COR-L47 (cell line): ENCODE measurements around the gene MRPS21.

ENCODE experiments used
- DNase-seq: peaks from one replicate; lab custom pipeline; 2025; lab: John Stamatoyannopoulos, UW

Gene MRPS21

DNA sequence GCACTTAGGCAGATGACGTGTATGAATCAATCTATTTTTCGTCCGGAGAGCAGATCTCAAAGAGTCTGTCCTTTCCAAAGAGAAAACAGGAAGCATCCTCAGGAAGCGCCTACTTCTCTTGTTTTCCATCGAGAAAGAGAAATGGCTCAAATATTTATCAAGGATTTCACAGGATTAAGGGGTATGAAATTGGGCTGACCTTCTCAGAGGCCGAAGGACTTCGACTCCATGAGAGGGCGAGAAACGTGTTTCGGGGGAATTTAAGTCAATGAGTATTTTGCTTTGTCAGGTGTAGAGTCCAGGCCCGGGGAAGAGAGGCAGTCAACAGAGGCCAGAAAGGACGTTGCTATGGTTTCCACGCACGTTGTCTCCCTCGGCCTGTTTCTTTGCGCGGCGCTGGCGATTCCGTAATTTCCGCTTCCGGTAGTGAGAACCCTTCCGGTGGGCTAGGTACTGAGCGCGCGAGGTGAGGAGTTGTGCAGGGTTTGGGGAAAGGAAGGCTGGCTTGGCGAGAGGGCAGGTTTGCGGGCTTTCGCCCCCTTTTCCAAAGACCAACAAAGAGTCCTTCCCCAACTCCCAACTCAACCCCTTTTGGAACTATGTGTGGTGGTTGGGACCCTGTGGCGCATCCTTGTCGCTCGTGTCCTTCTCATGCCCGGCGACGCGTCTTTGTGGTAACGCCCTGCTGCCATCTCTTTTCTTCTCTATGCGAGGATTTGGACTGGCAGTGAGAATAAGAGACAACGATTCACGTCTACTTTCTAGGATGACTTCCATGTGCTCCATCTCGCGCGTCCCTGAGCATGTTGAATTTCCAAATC, at the start of gene MRPS21:
Gene MRPS21 (plus strand): TSS at position 429 of the 821 bp plus-strand sequence. CDS start 506 bp downstream, outside the sequence.
- peak; percentile 88 for DNase-seq

DNA sequence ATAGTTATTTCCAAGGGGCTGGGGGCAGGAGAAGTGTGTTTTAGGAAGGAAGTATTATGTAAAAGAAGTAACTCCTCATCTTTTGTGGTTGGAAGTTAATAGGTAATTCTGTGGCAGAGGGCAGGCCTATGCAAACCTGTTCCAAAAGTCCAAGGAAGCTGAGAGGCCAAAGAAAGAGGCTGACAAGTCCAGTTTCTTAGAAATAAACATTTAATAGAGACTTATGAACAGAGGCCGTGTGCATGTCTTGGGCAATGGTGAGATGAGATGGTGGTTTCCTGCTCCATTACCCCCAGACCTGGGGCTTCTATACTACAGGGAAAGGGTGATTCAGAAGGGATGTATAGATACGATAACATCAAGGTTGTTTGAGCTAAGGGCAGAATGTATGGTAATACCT, 43.7 kb upstream of the MRPS21 start:
- DNase-seq = no peak

DNA sequence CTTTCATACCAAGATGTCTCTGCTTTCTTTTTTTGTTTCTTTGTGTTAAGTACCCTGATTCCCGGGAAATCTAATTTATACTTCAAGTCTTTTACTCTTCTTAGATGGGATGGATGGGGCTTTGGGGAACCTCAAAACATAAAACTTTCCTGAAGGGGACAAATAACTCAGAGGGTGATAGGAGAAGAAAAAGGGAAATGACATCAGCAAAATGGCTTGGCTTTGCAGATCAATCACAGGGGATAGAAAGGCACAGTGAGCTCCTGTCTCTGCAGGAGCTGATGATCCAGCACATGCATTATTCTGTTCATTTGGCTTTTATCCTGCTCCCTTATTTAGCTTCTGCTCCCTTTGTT, 37.5 kb upstream of the MRPS21 start:
- DNase-seq = no peak

DNA sequence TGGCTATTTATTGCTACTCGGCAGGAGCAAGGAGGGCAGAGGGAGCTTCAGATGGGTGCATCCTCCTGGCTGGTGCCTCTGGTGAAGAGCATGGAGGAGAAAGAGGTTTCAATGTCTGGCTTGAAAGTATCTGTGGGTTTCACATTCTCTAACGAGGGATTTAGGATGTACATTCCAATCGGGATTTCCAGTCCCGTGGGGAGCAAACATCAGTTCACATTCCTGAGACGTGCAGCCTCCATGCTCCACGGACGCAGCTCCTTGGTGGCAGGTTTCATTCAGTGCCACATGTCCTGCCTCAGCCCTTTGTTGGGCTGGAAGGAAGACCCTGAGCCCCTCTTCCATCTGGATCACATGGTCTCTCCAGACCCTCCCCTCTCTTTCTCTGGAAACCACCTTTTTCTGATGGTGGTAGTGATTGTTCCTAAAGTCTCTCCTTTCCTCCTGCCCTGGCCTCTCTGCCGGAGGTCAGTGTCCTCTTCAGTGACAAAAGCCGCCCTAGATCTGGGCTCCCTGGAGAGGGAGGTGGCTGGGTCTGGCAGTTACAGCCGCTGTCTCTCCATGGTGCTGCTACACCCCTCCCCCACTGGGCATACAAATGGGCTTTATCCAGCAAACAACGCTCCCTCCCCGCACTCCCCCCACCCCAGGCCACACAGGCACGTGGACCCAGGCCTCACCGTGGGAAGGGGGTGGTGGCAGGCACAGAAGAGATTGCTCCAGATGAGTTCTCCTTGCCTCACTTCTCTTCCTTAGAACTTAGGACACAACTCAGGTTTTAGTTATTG, 36.9 kb upstream of the MRPS21 start:
- DNase-seq = no peak

DNA sequence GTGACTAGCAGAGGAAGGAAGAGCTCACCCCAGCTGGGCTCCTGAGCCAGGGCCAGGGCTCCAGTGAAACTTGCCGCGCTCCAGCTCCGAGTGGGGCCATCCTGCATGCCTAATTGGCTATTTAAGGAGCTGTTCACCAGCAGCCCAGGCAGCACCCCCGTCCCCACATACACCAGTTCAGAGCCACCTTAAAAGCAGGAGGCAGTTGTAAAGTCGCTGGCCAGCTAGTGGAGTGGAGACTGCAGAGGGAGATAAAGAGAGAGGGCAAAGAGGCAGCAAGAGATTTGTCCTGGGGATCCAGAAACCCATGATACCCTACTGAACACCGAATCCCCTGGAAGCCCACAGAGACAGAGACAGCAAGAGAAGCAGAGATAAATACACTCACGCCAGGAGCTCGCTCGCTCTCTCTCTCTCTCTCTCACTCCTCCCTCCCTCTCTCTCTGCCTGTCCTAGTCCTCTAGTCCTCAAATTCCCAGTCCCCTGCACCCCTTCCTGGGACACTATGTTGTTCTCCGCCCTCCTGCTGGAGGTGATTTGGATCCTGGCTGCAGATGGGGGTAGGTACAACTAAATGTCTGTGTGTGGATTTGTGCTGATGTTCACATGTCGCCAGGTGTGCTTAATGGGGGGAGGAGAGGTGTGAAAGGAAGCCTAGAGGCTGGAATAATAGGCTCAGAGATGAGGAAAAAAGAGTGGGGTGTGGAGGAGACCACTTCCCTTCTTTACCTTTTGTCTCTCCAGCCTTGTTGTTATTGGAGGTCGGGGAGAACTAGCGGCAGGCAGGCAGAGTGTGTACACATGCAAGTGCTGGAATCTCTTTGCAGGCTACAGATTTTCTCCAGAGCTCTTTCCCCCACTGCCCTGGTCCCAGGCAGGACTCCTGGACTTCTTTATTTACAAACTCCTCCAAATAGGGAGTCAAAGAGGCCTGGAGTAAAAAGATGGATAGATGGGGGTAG, 35.8 kb upstream of the MRPS21 start, which contains the start of gene CA14:
Gene CA14 (plus strand): TSS at position 151 of the 962 bp plus-strand sequence. CDS start 355 bp downstream, at position 506.
- no peak for DNase-seq

DNA sequence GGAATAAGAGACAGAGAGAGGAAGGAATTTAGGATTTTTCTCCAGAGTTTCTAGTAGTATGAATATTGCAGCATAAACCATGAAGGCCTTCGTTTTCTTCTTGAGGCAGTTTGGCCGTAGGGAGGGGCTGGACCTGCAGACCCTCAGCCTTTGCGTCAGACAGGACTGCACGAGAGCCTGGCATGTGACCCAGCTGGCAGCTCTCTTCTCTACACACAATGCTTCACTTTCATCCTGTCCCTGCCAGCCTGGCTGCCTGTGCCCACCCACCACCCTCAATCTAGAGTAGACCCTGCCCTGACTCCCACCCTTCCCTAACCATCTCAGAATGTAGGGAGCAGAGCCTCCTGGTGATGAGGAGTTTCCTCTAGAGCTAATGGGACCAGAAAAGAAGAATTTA, 34.4 kb upstream of the MRPS21 start:
- no peak for DNase-seq

DNA sequence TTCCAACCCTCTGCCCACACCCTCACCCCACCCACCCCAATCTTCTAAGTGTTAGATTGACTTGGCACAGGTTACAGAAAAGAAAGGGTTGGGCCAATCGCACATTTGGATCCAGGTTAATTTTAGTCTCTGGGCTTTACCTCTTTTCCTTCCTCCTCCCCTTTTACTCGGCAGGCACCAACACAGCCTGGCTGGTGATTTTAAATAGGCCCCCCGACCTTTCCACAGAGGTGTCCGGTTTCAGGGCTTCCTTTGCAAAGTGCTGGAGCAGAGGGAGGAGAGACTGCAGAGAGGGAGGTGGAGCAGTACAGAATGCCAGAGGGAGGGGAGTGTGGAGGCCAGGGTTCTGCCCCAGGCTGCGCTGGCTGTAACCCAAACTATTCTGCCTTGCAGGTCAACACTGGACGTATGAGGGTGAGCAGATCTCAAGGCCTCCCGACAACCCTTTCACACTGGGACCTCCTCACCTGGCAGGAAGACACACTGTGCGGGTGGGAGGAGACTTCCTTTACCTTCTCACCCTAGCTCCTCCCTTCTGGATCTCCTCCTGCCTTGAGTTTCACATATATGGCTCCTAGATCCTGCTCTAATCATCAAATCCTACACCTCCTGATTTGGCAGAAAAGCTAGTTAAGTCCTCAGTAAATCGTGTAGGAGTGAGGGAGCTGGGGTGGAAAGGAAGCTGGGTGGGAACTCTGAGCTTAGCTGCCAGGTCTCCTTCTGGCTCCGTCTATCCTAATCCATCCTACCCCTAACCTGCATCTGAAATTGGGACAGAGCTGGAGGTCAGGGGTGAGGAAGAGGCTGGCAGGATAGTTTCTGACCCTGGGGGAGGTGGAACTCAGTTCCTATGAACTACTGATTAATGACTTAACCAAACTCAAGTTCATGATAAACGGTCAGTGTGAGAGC, 33.6 kb upstream of the MRPS21 start:
- peak; percentile 21 for DNase-seq

DNA sequence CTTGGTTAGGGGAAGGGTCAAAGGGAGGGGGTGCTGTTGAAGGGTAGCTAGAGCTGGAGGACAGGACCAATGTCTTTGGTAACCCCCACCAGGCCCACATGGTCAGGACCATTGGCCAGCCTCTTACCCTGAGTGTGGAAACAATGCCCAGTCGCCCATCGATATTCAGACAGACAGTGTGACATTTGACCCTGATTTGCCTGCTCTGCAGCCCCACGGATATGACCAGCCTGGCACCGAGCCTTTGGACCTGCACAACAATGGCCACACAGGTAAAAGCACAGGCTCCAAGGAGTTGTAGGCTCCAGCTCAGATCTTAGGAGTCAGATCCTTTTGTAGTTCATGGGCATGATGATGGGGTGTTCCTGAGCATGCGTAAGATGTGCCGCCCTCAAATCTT, 32.3 kb upstream of the MRPS21 start:
- no peak for DNase-seq

DNA sequence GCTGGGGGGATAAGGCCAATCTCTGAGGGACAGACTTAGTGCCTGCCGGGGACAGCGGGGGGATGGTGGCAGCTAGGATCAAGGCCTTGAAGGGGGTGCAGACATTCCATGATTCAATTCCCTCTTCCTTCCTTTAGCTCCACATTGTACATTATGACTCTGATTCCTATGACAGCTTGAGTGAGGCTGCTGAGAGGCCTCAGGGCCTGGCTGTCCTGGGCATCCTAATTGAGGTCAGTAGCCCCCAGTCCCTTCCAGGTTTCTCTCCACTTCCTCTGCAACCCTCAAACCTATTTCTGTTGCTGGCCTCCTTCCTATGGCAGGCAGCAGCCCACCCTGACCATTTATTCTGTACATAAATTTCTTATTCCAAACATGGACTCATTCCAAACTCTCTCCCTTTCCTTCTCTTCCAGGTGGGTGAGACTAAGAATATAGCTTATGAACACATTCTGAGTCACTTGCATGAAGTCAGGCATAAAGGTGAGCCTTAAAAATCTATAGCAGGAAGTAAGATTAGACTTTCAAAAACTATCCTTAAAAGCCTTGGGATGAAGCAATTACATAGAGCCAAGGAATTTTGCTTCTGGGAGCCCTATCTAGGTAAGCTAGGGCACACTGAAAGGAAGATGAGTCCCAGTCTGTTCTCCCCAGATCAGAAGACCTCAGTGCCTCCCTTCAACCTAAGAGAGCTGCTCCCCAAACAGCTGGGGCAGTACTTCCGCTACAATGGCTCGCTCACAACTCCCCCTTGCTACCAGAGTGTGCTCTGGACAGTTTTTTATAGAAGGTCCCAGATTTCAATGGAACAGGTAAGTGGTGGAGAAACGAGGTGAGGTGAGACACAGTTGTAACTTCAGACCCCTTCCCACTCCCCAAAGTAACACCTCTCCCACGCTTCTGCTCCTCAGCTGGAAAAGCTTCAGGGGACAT, 31.0 kb upstream of the MRPS21 start:
- DNase-seq = no peak

DNA sequence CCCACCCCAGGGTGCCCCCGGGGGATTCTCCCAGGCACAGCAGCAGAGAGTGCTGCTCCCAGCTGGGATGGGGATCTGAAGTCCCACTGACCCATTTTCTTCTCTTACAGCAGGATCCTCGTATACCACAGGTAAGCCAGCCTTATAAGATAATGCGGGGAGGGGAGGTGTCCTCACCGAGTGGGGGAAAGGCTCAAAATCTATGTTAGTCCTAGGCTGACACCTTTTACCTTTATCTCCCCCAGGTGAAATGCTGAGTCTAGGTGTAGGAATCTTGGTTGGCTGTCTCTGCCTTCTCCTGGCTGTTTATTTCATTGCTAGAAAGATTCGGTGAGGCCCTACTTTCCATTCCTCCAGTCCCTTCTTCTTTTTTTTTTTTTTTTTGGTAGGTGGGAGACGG, 30.1 kb upstream of the MRPS21 start:
- DNase-seq = no peak

DNA sequence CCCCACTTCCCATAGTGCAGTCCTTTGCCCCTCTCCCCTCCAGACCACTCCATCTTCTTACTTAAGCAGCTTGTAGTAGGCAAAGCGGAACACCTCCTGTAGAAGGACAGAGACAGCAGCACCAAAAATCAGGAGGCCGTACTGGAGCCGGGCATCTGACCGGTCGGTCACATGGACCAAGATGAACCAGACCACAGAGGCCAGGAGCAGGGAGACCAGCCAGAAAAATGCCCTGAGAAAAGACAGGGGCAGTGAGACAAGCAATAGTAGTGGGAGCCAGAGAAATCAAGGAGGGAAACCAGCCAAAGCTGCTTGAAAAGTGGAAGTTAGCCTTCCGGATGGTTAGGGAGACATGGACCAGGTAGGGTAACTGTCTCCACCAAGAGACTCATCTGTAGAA, 25.8 kb upstream of the MRPS21 start:
- DNase-seq = no peak

DNA sequence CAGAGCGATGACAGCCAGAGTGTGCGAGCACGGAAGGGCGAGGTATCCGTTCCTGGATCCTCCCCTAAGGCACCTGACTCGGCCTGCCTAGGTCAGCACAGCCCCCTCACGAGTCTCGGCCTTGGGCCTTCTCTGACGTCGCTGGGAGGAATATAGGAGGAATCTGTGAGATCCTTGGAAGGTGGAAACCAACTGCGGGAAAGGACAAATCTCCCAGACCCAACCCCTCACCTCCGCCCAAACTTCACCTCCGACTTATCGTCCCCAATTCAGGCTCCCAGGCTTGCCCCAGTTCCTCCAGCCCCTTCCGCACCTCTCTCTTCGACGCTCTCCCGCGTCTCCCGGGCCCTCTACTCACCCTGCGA, 25.3 kb upstream of the MRPS21 start:
- no peak for DNase-seq

DNA sequence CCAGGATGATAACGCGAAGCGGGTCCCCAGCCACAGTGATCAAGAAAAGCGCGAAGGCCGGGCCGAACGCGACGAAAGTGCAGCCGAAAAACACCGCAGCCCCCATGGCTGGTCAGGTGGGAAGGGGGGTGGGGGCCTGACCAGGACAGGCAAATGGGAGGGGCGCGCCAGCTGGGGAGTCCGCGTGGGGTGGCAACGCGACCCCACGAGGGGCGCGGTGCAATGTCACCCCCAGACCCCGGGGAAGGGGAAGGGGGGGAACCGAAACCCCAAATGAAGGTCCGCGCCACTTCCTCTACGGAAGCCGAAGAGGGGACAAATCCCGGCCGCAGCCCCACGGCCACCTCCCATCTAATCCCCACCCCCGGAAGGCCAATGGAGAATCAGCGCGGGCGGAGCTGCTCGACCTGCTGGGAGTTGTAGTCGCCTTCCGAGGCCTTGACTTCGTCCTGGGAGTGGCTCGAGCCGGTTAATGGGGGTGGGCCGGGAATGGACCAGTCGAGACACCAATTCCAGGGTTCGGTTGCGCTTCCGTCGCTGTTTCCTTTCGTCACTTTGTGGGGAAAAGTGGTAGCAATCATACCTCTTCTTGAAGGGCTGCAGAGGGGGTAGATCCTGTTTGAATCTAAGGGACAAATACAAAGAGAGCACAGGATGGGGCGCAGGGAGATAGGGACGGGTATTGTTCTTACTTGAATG, 24.8 kb upstream of the MRPS21 start, which contains the start of gene APH1A:
Gene APH1A (minus strand): TSS at position 312 of the 699 bp plus-strand sequence. CDS start 206 bp downstream, at position 106.
- DNase-seq = peak; percentile 95

DNA sequence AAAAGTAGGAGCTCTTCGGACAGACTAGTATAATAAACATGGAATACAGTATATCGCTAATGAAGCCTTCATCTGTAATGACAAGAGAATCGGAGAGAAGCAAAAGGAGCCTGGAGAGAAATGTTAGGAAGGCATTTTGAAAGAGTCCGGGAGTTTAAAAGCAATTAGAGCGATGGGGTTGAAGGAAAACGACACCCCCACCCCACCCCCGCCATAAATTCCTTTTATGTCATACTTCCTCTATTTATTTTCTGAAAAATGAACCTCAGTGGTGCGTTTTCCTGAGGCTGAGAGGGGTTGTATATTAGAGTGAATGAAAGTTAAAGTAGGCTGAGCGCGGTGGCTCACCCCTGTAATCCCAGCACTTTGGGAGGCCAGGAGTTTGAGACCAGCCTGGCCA, 24.2 kb upstream of the MRPS21 start:
- DNase-seq = no peak

DNA sequence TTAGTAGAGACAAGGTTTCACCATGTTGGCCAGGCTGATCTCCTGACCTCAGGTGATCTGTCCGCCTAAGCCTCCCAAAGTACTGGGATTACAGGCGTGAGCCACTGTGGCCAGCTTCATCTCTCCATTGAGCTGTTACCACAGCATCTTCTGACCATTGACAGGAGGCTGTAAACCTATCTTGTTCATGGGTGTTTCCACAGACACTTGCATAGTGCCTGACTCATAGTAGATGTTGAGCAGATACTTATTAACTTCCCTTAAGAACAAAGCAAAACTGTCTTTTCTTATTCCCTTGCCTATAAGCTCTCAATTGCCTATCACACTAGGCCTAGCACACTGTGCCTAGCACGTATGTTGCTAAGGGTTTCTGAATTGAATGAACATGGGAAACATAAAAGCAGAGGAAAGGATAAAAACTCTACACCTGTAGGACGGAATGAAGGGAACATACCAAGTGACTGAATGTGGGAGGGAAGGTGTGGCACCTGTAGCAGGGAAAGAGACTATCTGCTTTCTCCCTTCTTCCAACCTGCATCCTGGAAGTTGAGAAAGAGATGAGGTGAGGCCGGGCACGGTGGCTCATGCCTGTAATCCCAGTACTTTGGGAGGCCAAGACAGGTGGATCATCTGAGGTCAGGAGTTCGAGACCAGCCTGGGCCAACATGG, 22.2 kb upstream of the MRPS21 start:
- no peak for DNase-seq

DNA sequence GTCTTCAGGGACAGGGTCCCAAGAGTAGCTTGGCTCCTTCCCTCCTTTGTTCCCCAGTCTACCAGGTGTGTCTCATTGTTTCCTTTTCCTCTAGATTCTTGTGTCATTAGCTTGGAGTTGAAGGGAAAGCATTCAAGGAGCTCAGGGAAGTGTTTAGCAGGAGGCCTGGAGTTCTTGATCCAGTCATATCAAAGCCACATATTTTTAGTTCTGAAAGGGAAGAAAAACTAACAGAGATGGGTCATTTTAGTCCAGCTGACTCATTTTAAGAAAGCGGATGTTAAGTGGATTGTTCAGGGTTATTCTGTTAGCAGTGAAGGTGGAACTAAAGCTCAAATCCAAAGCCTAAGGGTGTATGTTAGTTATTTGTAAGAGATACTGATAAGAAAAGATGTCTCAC, 20.4 kb upstream of the MRPS21 start:
- no peak for DNase-seq

DNA sequence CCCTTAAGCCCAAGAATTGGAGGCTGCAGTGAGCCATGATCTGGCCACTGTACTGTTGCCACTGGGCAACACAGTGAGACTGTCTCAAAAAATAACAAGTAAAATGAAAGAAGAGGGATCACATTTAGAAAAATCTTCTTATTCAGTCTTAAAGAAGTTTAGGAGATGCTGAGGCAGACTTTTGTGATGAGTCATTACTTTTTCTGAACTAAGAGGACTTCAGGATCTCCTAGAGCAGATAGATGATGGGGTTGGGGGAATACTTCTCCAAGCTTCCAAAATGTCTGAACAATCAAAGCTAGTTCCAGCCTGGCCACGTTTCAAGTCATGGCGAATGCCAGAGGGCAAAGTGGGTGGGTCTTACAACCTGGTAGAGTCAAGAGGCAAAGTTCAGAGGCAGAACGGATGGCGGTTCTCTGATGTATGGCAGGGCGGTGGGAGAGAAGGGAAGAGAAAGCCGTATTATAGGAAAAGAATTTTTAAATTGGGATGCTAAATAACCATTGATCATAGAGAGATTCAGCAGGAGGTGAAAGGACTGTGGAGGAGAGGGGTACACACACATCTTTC, 13.4 kb upstream of the MRPS21 start:
- DNase-seq = no peak

DNA sequence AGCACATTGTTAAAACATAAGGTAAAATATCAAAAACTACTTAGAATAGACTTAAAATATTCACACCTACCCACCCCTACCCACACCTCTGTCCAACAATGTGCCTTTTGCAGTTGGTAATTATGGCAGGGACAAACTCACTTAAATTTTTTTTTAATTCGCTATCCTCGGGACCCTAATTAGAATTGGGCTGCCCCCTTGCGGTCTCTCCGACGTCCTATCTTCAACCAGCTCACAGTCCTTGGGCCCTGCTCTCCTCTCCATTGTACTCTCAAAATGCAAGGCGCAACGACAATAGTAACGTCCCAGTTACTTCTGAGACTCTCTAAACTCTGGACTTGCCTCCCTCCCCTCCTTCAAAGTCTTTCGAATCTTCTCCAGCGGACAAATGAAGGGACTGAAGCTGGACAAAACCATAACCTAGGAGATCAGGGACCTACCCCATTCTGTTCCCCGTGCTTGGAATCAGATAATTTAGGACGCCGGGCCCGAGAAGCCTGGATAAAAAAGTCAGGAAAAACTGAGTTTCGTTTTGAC, 12.4 kb upstream of the MRPS21 start:
- peak; percentile 67 for DNase-seq
